Hepatocyte (in vitro differentiated cells): ENCODE data around the gene SUSD3. TPM values are rescaled to one million over a fixed set of nuclear protein-coding genes. Genes with fewer than 3 reads are reported as not detected.
"Not testable (repeated sequence)": the region's sequence is repeated elsewhere in the genome, so short reads cannot be mapped to it uniquely, and the experiment has no call there.

Experiments used
- DNase-seq: peaks from one replicate; pipeline ENCODE4 v3.0.0-alpha.2; 2016; ENCODE audit warnings: low spot score
- H2AFZ ChIP-seq: fragments of 200-600 bp; sonication (generic); 2 replicates; pipeline ENCODE4 v1.6.0; 2016; ENCODE audit warnings: antibody characterized with exemption, mild to moderate bottlenecking
- H3K27ac ChIP-seq: fragments of 200-600 bp; sonication (generic); 2 replicates; pipeline ENCODE4 v1.5.1; 2016; ENCODE audit warnings: mild to moderate bottlenecking
- H3K27me3 ChIP-seq: fragments of 200-600 bp; sonication (generic); 2 replicates; pipeline ENCODE4 v1.6.1; 2016
- H3K36me3 ChIP-seq: fragments of 200-600 bp; sonication (generic); replicated peaks from 2 replicates; pipeline ENCODE4 v1.5.1; 2016; ENCODE audit warnings: low read depth; ENCODE audit not compliant: insufficient read depth
- H3K4me1 ChIP-seq: fragments of 200-600 bp; sonication (generic); 2 replicates; pipeline ENCODE4 v1.5.1; 2016; ENCODE audit warnings: mild to moderate bottlenecking, moderate library complexity; ENCODE audit not compliant: insufficient read depth
- H3K4me2 ChIP-seq: fragments of 200-600 bp; sonication (generic); 2 replicates; pipeline ENCODE4 v1.6.0; 2016
- H3K4me3 ChIP-seq: fragments of 200-600 bp; sonication (generic); 2 replicates; pipeline ENCODE4 v1.5.1; 2016; ENCODE audit warnings: mild to moderate bottlenecking
- H3K79me2 ChIP-seq: fragments of 200-600 bp; sonication (generic); 2 replicates; pipeline ENCODE4 v1.6.0; 2017; ENCODE audit warnings: mild to moderate bottlenecking
- H3K9me2 ChIP-seq: fragments of 200-600 bp; sonication (generic); replicated peaks from 2 replicates; pipeline ENCODE4 v1.6.0; 2017; ENCODE audit warnings: mild to moderate bottlenecking; ENCODE audit not compliant: insufficient read depth
- H3K9me3 ChIP-seq: fragments of 200-600 bp; sonication (generic); 2 replicates; pipeline ENCODE4 v1.5.1; 2016; ENCODE audit warnings: low read depth, mild to moderate bottlenecking
- H4K20me1 ChIP-seq: fragments of 200-600 bp; sonication (generic); 2 replicates; pipeline ENCODE4 v1.6.0; 2016; ENCODE audit warnings: mild to moderate bottlenecking; ENCODE audit not compliant: insufficient read depth, poor library complexity, severe bottlenecking
- EZH2 ChIP-seq: fragments of 200-600 bp; sonication (generic); IDR thresholded peaks from 2 replicates; pipeline ENCODE4 v1.6.1; 2016; ENCODE audit warnings: antibody characterized with exemption, mild to moderate bottlenecking, borderline replicate concordance
- EZH2phosphoT487 ChIP-seq: fragments of 200-600 bp; sonication (generic); IDR thresholded peaks from one replicate; pipeline ENCODE4 v1.6.1; 2018; ENCODE audit warnings: antibody characterized with exemption, mild to moderate bottlenecking, low read depth, moderate library complexity; ENCODE audit not compliant: unreplicated experiment, severe bottlenecking
- WGBS: methylation state at CpG from one replicate; pipeline ENCODE4 v1.1.6; 2016; ENCODE audit warnings: low lambda C conversion rate; ENCODE audit errors: missing lambda C conversion rate; 5-methylcytosine and 5-hydroxymethylcytosine counted together
- polyA plus RNA-seq: library from polyadenylated mRNA; unstranded; fragments of >200 nt; fragmentation: Nextera tagmentation; extraction: Ambion mirVana; gene quantifications from 2 replicates; pipeline ENCODE4 v1.2.1, GENCODE V29; 2016
- total RNA-seq: library from RNA; depleted of rRNA; stranded (reverse); fragments of >200 nt; gene quantifications from 2 replicates; pipeline ENCODE4 v1.2.3, GENCODE V29; 2014
- TF ChIP-seq, protein P1 (sequence below): fragments of 200-600 bp; sonication (generic); IDR thresholded peaks from 2 replicates; pipeline ENCODE4 v1.5.1; 2016; ENCODE audit warnings: antibody characterized with exemption, mild to moderate bottlenecking; ENCODE audit not compliant: poor library complexity

SUSD3 gene
- total and polyA plus RNA-seq, 2 experiments from 2014 or later = 11.4 to 17.3 TPM

- 67% methylated on average over 4 of the region's 4 CpGs for WGBS
- no peak for DNase-seq
- H4K20me1 ChIP-seq = no peaks in the 10 kb centered on the region
Measured at GRCh38 chr9:93010704-93011103, 47.8 kb upstream of the SUSD3 start.

GRCh38 chr9:93011114-93011513, 47.4 kb upstream of the SUSD3 start:
- Histone ChIP-seq H3K9me2 (no peaks in the 10 kb centered on the region), H3K4me2 (no peak overlapping the region), H3K9me3 (no peaks in the 10 kb centered on the region), H3K4me3 (no peak overlapping the region), H3K27ac (no peak overlapping the region), H3K36me3 (no peaks in the 10 kb centered on the region), H4K20me1 (no peaks in the 10 kb centered on the region), H2AFZ (no peak overlapping the region), H3K27me3 (no peaks in the 10 kb centered on the region), H3K4me1 (no peaks in the 10 kb centered on the region), H3K79me2 (no peaks in the 10 kb centered on the region)
- 98% methylated on average over 8 of the region's 8 CpGs for WGBS
- TF ChIP-seq EZH2 = no peak
- no peak for DNase-seq

More at GRCh38 chr9:93010704-93011103, 47.8 kb upstream of the SUSD3 start:
- Histone ChIP-seq H3K9me3 (no peaks in the 10 kb centered on the region), H3K79me2 (no peaks in the 10 kb centered on the region), H3K27me3 (no peaks in the 10 kb centered on the region), H3K9me2 (no peaks in the 10 kb centered on the region), H3K4me1 (no peaks in the 10 kb centered on the region), H3K4me2 (no peak overlapping the region), H3K36me3 (no peaks in the 10 kb centered on the region), H2AFZ (no peak overlapping the region), H3K4me3 (no peak overlapping the region), H3K27ac (no peak overlapping the region)
- TF ChIP-seq, protein P1, sequence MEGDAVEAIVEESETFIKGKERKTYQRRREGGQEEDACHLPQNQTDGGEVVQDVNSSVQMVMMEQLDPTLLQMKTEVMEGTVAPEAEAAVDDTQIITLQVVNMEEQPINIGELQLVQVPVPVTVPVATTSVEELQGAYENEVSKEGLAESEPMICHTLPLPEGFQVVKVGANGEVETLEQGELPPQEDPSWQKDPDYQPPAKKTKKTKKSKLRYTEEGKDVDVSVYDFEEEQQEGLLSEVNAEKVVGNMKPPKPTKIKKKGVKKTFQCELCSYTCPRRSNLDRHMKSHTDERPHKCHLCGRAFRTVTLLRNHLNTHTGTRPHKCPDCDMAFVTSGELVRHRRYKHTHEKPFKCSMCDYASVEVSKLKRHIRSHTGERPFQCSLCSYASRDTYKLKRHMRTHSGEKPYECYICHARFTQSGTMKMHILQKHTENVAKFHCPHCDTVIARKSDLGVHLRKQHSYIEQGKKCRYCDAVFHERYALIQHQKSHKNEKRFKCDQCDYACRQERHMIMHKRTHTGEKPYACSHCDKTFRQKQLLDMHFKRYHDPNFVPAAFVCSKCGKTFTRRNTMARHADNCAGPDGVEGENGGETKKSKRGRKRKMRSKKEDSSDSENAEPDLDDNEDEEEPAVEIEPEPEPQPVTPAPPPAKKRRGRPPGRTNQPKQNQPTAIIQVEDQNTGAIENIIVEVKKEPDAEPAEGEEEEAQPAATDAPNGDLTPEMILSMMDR = no peak
- TF ChIP-seq EZH2phosphoT487 (no peak), EZH2 (no peak)

- H3K4me3 ChIP-seq = no peak overlapping the region
- H2AFZ ChIP-seq = no peak overlapping the region
- 96% methylated on average over 14 of the region's 14 CpGs for WGBS
- no peaks in the 10 kb centered on the region for H3K4me1 ChIP-seq
- no peak overlapping the region for H3K27ac ChIP-seq
- H3K9me2 ChIP-seq = no peaks in the 10 kb centered on the region
- H3K79me2 ChIP-seq = no peaks in the 10 kb centered on the region
- H3K9me3 ChIP-seq = no peaks in the 10 kb centered on the region
- H3K27me3 ChIP-seq = no peaks in the 10 kb centered on the region
- TF ChIP-seq, protein P1 = no peak
- TF ChIP-seq EZH2phosphoT487 (no peak), EZH2 (no peak)
- no peak for DNase-seq
- no peak overlapping the region for H3K4me2 ChIP-seq
- no peaks in the 10 kb centered on the region for H4K20me1 ChIP-seq
- H3K36me3 ChIP-seq = no peaks in the 10 kb centered on the region
Measured at GRCh38 chr9:93012963-93013855, 45.3 kb upstream of the SUSD3 start.

GRCh38 chr9:93013856-93014582, 44.5 kb upstream of the SUSD3 start:
- Histone ChIP-seq H3K36me3 (no peaks in the 10 kb centered on the region), H3K4me3 (no peak overlapping the region), H4K20me1 (no peaks in the 10 kb centered on the region), H3K79me2 (no peaks in the 10 kb centered on the region), H3K27me3 (no peaks in the 10 kb centered on the region), H3K9me2 (no peaks in the 10 kb centered on the region), H3K4me1 (no peaks in the 10 kb centered on the region), H2AFZ (no peak overlapping the region), H3K9me3 (no peaks in the 10 kb centered on the region), H3K4me2 (no peak overlapping the region), H3K27ac (no peak overlapping the region)
- TF ChIP-seq EZH2phosphoT487 = no peak
- DNase-seq = no peak
- WGBS = 76% methylated on average over 13 of the region's 13 CpGs

GRCh38 chr9:93015190-93015589, 43.3 kb upstream of the SUSD3 start:
- 97% methylated on average over 10 of the region's 10 CpGs for WGBS
- not testable (repeated sequence) for H3K27ac ChIP-seq, H3K4me1 ChIP-seq

More at GRCh38 chr9:93015190-93015589, 43.3 kb upstream of the SUSD3 start:
- H2AFZ ChIP-seq, H3K36me3 ChIP-seq, H3K79me2 ChIP-seq, H3K4me2 ChIP-seq, H3K27me3 ChIP-seq, H3K4me3 ChIP-seq, H4K20me1 ChIP-seq, DNase-seq, H3K9me2 ChIP-seq, H3K9me3 ChIP-seq: not testable (repeated sequence)
